ENCODE data around the gene DPP10.
"Not testable (repeated sequence)": the region's sequence is repeated elsewhere in the genome, so short reads cannot be mapped to it uniquely, and the experiment has no call there.

DPP10 gene

DNA sequence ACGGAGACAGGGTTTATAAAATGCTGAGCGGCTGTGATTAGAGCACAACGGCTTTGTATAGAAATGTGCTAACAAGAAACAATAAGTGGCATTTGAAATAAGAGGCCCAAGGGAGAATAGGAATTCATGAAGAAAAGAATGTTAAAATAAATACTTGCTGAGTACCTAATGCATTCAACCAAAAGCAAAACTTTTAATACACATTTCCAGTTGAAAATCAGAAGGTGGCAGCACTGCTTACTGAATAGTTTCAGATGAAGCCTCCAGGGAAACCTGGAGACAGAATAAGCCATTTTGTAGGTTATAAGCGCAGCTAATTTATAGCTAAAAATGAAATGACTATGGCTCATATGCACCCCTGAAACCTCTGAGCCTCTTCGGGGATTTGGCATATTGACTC is 286.6 kb downstream of the DPP10 start:
- no peak for DNase-seq

DNA sequence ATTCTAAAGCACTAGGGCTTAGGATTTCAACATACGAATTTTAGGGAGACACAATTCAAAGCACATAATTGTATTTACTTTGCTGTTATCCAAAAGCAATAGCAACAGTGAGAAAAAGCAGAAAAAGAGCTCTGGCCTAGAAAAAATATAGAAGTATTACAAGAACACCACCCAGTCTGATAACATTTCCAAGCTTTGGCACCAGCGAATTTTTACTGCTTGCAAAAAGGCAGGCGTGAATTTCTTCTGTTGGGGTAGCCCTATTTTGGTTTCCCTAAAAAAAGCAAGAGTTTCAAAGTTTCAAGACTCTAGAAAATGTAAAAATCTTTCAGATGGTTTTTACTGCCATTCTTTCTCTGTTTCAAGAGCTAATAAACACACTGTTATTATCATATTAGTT is 292.7 kb downstream of the DPP10 start:
- no peak for DNase-seq

DNA sequence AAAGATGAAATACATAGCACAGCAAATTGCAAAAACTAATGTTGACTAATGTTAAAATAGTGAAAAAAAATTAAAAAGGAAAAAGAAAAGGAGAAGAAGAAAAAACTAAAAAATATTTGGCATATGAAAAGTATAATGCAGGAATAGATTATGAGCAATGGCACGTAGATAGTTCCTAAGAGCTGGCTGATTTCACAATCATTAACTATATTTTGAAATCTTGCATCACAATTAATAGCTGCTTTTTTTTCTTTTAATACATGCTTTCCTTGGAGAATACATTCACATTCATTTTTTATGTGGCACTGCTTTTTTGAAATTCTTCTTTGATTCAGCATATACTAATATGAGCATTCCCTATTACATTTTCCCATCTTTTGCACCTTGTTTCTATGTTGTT is 299.8 kb downstream of the DPP10 start:
- DNase-seq, result no peak

DNA sequence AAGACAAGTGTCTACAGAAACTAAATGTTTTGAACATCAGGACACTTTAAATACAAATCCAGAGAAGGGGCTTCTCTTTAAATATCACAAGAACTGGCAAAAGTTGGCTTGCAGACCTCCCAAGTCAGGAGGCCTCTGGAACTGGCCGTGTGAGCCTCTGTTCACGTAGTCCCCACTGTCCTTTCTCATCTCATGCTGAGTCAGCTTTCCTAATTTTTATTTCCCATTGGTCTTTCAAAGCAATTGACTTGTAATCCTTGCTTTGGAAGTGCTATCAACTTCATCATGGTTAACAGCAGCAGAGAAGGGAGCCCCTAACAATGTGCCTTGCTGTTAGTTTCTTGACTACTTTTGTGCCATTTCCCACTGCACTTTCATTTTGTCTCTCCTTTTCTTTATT is 303.3 kb downstream of the DPP10 start:
- no peak for DNase-seq

DNA sequence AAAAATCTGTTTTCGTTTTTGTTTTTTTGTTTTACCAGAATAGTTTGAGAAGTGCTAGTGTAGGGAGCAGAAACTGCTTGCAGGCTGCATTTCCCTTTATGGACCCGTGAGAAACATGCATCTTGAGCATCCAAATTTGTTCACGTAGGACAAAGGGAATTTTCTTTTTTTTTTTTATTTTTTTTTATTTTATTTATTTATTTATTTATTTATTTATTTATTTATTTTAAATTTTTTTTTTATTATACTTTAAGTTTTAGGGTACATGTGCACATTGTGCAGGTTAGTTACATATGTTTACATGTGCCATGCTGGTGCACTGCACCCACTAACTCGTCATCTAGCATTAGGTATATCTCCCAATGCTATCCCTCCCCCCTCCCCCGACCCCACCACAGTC is 305.7 kb downstream of the DPP10 start:
- not testable (repeated sequence) for DNase-seq

DNA sequence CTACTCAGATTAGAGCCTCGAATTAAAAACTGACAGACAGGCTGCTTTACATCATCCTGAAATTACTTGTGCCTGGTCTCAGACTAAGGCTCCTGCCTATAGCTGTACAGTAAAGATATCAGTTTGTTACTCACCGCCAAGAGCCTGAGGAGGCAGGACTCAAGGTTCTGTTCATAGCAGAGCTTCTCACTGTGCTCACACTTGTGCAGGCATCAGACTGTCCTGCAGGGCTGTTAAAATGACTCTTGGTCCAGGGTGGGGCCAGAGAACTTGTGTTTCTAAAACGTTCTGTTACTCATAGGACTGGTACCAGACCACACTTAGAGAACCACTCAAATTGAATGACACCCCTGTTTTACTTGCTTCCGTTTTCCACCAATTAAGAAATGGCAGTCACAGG is 310.0 kb downstream of the DPP10 start:
- DNase-seq, result no peak

DNA sequence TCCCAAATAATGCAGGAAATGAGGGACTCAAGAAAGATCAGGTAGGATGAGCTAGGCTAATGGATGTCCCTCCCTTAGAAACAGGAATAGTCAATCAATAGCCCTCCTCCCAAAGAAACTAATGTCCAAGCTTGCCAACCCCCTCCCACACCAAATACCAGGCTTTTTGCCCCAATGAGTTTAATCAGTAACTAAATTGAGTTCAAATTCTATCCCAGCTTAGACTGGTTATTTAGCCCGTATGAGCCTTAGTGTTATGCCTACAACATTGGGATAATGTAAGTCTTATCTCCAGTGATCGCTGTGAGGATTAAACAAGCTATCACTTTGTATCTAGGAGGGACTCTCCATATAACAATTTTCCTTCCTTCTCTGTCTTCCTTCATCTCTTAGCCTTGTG is 310.7 kb downstream of the DPP10 start:
- no peak for DNase-seq

DNA sequence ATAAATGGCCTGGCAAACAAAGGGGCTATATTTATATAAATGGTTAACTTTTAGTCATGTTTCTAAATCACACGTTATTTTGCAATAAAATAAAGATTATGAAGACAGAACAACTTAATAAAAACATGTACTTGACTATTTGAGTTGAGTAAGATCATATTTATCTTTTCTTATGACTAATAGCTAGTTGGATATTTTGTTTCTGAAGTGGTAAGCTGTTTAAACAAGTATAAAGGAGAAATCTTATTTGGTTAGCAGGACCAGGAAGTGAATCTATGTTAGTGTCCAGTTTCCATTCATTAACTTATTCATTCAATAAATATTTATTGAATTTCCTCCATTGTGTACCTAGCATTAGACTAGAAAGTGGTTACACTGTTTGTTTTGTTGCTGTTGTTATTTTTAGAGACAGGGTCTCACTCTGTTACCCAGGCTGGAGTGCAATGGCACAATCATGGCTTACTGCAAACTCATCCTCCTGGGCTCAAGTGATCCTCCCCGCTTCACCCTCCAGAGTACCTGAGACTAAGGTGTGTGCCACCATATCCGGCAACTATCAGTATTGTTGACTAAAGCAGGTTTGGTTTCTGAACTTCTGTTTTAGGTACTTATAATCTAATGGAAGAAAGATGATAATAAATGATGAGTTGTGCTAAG is 312.6 kb downstream of the DPP10 start:
- peak; percentile 60 for DNase-seq

DNA sequence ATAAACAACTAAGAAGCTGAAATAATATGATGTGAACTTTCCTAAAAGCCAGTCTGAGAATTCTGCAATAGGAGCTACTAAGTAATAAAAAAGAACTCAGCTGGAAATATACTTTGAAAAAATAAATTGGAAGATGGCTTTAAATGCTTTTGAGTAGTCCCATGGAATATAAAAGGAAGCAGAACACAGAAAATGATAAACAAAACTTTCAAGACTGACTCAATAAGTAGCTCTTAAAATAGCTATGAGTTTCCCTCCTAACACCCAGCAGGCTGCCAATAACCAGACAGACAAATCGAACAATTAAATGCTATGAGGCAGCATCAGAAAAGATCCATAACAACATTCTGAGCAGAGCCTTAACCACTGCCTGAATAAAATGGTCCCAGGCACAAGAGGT is 319.9 kb downstream of the DPP10 start:
- DNase-seq, result no peak

DNA sequence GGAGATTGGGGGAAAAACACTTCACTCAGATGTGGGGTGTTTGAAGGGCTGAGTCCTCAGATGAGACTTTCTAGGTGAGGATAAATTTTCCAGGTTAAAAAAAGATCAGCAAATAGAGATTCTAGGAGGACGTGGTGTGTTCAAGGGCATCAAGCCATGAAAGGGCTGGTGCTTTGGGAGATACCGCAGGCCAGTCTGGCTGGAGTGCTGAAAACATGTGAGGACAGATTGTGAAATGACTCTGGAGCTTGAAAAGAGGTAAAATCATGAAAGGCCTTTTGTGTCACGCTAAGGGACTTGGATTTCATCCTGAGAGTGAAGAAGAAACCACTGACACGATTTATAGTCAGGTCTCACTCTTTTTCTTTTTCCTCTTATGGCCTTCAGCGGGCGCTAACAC is 320.5 kb downstream of the DPP10 start:
- DNase-seq, result no peak

DNA sequence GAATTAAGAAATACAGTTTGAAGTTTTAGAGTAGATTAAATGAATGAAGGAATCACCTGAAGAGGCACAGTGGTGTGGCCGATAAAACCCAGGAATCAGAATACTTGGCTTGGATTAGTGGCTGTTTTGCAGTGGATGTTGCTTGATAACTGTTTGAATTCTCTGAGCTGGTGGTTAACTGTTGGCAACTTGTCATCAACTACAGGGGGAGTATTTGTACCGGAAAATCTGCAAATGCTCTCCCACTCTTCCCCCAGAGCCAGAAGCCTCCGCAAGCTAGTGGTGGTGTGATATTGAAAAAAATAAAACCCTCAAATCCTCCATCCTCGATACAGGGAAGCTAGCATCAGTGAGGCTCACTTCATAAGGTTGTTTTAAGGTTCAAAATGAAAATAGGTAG is 326.7 kb downstream of the DPP10 start:
- no peak for DNase-seq

DNA sequence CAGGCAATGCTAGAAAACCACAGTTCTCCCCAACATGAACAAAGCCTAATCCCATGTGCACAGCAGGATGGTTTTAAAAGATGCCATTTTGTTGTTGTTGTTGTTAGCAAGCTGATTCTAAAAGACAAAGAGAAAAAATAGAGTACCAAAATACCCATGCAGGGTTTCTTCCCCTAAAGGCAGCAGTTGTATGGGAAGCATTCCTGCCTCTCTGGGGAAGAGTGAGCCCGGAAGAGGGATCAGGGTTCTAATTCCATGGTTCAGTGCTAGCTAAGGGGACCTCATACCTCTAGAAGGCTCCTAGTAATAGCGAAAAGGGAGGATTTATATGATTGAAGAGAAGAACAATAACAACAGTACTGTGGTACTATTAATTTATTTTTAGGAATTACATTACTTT is 327.6 kb downstream of the DPP10 start:
- no peak for DNase-seq

DNA sequence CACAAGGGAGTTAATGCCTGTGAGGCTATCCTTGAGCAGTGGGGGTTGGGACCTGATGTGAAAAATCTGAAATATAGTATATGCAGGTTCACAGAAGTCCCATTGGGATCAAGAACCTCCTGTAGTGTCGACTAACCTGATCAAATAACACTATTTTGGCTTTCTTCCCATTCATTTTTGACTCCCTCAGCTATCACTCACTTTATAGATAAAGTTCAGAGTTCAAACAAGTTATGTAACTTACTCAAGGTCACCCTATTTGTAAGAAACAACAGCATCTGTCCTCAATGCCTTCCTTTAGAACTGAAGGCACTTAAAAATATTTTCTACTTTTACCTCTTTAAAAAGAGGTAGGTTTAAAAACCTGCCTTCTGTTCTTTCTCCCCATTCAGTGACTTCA is 341.6 kb downstream of the DPP10 start:
- DNase-seq, result no peak

DNA sequence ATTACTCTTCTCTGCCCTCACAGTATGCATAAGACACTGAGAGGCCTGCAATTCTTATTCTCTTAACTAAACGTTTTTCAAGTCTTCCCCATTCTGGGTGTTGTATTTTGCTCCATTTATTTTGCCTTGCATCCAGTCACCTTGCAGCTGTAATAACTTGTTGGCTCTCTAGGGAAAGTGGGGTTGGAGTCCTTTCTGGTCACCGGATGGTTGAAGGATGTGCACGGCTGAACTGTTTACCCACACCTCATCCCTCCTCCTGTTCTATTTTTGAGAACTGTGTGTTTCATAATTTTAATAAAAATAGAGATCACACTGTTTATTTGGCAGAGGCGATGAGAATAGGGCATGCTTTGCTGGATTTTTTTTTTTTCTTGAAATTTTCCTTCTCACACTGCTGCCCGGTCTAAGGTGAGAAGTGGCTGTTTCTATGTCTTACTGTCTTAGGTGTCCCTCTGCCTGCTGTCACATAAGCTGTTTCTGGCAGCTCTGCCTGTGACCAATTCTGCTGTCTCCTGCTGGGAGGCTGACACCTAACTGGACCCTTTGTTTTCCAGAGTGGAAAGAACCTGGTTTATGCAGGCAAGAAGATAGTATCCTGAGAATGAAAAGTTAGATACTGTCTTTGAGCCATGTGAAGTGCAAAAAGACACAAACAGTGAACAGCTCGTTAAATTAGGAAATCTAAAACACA is 342.6 kb downstream of the DPP10 start:
- no peak for DNase-seq

DNA sequence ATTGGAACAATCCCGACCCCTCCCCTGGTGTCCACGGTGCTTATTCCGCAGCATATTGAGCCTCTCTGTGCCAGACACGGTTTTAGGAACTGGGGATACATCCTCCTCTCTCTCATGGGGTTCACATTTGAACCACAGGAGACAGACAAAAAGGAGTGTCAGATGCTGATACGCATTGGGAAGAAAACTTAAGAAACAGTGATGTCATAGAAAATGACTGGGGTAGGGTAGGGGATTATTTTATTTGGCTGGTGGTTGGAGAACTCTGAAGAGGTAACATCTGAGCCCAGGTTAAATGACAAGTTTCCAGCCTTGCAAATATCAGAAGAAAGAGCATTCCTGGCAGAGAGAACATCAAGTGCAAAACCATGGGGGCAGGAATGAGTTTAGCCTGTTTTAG is 344.5 kb downstream of the DPP10 start:
- DNase-seq, result no peak

DNA sequence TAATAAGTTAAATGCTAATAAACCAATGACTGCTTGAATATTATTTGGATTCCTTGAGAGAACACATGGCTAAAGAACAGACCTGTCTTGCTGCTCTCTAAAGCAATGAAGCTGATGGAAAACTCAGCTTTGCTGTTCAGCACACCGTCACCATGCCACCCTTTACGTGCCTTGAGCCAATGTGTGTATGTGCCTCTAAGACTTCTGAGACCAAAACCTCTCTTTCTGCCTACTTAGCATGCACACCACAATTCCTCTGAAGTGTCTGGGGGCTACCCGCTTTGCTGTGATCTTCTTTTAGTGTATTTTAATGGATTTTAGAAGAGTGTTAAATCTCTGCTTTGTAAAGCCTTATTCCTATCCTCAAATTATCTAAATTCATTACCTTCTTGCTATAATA is 345.0 kb downstream of the DPP10 start:
- no peak for DNase-seq

DNA sequence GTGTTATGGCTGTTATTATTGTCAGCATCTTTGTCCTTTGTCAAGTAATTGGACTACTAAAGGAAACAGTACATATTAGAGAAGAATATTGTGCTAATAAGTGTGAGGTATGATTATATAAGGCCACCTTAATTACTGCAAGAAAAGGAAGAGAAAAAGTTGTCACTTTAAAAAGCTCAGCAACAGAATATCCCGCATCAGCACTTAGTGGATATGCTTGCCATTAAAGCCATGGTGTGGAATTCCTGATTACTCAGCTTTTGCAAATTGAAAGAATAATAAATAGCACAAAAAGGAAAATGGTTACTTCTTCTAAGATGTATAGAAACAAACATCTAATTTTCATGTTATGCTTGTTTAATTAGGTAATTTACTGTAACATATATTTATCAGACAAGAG is 347.5 kb downstream of the DPP10 start:
- DNase-seq, result no peak

DNA sequence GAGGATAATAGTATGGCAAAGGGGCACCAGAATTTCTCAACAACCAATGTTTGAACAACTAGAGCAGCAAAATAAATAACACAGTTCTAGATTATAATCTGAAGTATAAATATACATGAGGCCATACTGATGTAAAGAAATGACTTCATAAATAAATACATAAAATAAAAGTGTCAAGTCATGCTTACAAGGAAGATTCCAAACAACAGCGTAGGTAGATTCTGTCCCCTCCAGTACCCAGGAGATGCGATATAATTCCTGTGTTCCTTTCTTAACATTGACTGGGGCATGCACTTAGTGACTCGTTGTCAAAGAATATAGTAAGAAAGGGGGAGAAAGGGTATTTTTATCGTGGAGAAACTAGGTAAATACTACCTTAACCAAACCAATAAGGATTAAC is 355.1 kb downstream of the DPP10 start:
- no peak for DNase-seq

DNA sequence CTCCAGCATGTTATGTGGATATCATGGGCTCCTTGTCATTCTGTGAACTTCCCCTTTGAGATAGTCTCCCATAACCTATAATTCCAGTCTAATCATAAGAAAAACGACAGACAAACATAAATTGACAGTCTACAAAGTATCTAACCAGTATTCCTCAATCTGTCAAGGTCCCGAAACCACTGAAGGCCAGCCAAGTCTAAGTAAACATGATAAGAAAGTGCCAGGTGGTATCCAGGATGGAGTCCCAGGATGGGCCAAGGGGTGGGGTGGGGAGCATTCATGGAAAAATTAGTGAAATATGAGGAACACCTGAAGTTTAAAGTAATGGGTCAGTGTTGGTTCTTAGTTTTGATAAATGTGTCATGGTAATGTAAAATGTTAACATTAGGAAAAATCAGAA is 355.5 kb downstream of the DPP10 start:
- DNase-seq, result no peak

DNA sequence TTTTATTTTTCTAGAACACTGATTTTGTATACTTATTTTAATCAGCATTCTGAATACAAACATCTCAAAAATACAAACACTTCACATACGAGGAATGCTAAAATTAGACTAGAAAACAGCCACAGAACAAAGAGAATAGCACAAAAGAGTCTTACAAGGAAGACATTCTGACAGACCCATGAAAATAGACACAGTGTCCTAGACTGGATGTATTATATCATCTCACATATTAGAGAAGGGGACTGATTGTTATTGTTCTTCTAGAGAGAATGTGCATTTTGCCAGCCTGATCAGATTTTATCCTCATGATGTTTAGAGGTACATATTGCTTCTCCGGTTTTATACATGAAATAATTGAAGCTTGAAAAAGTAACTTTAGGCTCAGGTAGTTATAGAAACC is 357.9 kb downstream of the DPP10 start:
- no peak for DNase-seq

DNA sequence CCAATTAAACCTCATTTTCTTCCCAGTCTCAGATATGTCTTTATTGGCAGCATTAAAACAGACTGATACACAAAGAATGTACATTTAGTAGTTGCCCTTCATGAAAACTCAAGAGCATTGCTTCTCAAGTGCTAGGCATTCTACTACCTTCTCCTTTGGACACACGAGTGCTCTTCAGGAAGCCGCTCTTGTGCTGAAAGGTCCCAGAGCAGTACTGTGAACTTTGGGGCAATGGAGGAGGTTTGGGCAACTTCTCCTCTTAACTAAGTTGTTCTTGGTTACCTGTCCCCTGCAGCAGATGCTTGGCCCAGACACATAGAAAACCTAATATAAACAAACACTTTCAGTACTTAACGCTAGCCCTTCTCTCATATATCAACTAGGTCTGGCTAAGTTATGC is 362.8 kb downstream of the DPP10 start:
- DNase-seq, result no peak

DNA sequence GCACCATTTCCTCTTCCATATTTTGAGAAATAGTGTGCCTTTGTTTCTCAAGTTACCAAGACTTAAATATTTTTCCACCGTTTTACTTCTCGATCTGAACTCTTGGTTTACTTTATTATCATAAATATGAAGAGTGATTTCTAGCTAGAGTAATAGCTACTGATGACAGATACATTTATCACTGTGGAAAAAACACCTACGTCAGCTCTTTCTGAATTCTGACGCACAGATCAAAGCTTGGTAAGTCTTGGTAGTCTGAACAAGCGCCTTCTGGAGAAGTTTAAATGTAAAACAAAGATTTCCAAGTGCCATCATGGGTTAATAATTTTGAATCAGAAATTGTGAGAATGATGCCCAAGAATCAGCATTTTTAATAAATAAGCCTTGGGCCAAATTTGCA is 367.7 kb downstream of the DPP10 start:
- no peak for DNase-seq

DNA sequence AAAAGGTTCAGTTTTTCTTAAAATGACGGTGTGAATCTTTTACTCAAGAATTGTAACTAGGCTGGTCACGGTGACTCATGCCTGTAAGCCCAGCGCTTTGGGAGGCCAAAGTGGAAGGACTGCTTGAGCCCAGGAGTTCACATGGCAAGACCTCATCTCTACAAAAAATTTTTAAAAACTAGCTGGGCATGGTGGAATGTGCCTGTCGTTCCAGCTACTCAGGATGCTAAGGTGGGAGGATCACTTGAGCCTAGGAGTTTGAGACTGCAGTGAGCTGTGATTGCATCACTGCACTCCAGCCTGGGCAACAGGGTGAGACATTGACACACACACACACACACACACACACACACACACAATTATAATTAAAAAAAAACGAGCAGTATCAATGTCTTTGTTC is 369.8 kb downstream of the DPP10 start:
- DNase-seq, result no peak

DNA sequence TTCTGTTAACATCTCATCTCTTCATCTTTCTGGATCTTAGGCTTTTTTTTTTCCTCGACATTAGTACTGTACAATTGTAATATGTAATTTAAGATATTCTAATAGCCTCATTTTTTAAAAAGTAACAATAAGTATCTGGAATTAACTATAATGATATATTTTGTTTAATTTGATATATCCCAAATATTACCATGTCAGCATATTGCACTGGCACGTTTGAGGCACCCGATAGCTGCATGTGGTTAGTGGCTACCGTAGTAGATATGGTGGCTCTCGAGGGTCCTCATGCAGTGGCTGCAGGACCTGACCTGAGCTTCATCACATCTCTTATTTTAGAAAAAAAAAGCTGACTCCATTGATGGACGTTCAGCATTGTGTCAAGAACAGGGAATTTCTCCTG is 371.9 kb downstream of the DPP10 start:
- no peak for DNase-seq

DNA sequence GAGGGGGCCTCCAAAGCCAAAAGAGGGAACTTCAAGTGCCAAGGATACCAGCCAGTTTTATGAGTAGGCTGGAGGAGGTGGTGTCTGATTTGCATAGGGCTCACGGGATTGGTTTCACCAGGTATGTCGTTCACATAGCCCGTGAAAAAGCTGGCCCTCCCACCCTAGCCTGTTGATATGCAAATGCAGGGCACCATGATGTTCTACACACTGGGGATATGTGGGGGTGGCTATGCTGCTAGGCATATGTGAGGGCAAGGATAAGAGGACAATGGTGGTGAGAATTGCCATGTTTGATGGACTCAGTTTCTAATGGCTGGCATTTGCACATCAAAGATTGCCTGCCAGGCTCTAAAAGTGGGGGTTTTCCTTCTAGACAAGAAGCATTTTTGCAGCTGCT is 378.6 kb downstream of the DPP10 start:
- no peak for DNase-seq
